Measurements from ENCODE around the gene NXNL1. TPM values are rescaled to one million over a fixed set of nuclear protein-coding genes. Genes with fewer than 3 reads are reported as not detected.
"Not testable (repeated sequence)": the region's sequence is repeated elsewhere in the genome, so short reads cannot be mapped to it uniquely, and the experiment has no call there.

The NXNL1 gene, protein sequence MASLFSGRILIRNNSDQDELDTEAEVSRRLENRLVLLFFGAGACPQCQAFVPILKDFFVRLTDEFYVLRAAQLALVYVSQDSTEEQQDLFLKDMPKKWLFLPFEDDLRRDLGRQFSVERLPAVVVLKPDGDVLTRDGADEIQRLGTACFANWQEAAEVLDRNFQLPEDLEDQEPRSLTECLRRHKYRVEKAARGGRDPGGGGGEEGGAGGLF
- not detected for polyA plus RNA-seq (ENCODE audit: insufficient read length in 10 of 10)
- long read RNA-seq, donor 1: 0 reads
- long read RNA-seq, donor 2: 0 reads
- long read RNA-seq, donor 3: 0 reads
- long read RNA-seq, donor 4: 0 reads
- long read RNA-seq, donor 5: 0 reads
- long read RNA-seq, donor 6: 0 reads
- long read RNA-seq, donor 7: 0 reads
- long read RNA-seq, donor 8: 0 reads
- long read RNA-seq, donor 9: 0 reads

- DNase-seq: no peak
These were observed at the start of gene NXNL1 for GRCh38 chr19:17460372-17461230. Gene NXNL1, minus strand, starts transcription at chr19:17460926. Its CDS starts 57 bp downstream, at chr19:17460869.

- DNase-seq: not testable (repeated sequence)
These were observed 47.8 kb upstream of the NXNL1 start for GRCh38 chr19:17508558-17508933.

- DNase-seq: no peak
These were observed 46.0 kb upstream of the NXNL1 start for GRCh38 chr19:17506745-17507144.

- peak in 1 of 3 donors; percentile 69 for DNase-seq
These were observed 44.5 kb upstream of the NXNL1 start for GRCh38 chr19:17505223-17505622.

DNA sequence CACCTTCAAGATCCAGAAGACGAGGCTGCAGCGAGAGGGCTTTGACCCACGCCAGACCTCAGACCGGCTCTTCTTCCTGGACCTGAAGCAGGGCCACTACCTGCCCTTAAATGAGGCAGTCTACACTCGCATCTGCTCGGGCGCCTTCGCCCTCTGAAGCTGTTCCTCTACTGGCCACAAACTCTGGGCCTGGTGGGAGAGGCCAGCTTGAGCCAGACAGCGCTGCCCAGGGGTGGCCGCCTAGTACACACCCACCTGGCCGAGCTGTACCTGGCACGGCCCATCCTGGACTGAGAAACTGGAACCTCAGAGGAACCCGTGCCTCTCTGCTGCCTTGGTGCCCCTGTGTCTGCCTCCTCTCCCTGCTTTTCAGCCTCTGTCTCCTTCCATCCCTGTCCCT lies 43.7 kb upstream of the NXNL1 start:
- no peak for DNase-seq

DNA sequence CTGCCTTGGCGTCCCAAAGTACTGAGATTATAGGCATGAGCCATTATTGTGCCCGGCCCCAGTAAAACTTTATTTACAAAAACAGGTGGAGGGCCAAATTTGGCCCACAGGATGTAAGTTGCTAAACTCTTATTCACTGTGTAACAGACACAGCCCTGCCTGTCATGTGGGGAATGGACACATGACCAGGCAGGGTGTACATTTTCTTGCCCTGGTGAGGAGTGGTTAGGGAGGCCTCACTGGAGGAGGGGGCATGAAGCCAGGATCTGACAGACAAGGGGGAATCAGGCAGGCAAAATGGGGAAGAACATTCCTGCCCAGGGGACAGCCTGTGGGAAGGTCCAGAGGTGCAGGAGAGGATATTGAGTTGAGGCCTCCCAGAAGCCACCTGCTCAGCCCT lies 43.3 kb upstream of the NXNL1 start:
- DNase-seq: no peak

DNA sequence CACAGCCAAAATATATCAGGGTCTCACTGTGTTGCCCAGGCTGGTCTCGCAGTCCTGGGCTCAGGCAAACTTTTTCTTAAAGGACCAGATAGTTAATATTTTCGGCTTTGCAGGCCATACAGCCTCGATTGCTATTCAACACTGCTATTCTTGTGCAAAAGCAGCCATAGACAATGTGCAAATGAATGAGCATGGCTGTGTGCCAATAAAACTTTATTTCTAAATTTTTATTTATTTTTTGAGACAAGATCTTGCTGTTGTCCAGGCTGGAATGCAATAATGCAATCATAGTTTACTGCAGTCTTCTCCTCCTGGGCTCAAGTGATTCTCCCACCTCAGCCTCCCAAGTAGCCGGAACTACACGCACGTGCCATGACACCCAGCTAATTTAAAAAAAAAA lies 42.5 kb upstream of the NXNL1 start:
- DNase-seq: no peak

DNA sequence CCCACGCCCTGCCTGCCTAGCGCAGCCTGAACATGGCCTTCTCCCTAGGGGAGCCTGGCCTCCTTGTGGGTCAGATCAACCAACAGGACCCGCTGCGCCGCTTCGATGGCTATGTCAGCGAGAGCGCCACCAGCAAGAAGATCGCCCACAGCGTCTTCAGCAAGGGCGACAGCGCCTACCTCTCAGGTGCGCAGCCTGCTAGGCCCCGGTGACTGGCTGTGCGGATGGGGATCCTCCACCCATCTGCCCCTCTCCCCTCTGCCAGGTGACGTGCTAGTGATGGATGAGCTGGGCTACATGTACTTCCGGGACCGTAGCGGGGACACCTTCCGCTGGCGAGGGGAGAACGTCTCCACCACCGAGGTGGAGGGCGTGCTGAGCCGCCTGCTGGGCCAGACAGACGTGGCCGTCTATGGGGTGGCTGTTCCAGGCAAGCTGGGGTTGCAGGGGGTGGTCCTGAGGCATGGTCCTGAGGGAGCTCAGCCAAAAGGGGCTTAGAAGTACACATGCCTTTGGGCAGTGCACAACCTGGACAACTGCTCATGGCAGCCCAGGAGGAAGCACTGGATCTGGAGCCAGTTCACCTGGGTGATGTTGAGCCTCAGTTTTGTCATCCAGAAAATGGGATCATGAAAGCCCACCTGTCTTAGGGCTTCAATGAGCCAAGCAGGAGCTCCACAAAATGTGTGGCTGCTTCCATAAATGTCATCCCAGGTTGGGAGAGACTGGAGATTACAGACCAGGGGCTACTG lies 39.9 kb upstream of the NXNL1 start:
- DNase-seq: no peak

GRCh38 chr19:17499648-17500446 lies 39.1 kb upstream of the NXNL1 start:
- DNase-seq: no peak

- DNase-seq: not testable (repeated sequence)
These were observed 38.3 kb upstream of the NXNL1 start for GRCh38 chr19:17499025-17499424.

DNA sequence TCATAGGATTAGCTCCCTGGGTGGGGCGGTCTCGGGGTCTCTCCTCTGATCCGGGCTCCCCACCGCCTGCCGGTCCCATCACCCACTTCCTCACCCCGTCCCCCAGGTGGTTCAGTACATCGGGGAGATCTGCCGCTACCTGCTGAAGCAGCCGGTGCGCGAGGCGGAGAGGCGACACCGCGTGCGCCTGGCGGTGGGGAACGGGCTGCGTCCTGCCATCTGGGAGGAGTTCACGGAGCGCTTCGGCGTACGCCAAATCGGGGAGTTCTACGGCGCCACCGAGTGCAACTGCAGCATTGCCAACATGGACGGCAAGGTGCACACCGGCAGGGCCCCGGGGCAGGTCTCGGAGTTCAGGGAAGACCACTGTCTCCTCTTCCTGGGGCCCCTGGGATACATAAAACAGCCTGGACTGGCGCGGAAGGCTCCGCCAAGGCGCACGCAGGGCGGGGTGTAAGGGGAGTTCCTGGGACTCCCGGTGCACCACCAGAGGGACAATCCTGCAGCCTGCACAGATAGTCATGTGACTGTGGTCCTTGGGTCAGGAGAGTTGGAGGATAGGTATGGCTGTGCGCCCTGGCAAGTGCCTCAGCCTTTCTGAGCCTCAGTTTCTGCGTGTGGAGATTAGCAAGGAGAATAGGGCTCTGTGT lies 36.5 kb upstream of the NXNL1 start:
- no peak for DNase-seq

GRCh38 chr19:17496337-17496997 lies 35.7 kb upstream of the NXNL1 start:
- DNase-seq: peak; percentile 38 to 64 (median 49)

GRCh38 chr19:17495639-17496296 lies 35.0 kb upstream of the NXNL1 start:
- DNase-seq: no peak

GRCh38 chr19:17491287-17491686 lies 30.6 kb upstream of the NXNL1 start:
- no peak for DNase-seq

- DNase-seq: no peak
These were observed 29.7 kb upstream of the NXNL1 start for GRCh38 chr19:17490411-17490810.

DNA sequence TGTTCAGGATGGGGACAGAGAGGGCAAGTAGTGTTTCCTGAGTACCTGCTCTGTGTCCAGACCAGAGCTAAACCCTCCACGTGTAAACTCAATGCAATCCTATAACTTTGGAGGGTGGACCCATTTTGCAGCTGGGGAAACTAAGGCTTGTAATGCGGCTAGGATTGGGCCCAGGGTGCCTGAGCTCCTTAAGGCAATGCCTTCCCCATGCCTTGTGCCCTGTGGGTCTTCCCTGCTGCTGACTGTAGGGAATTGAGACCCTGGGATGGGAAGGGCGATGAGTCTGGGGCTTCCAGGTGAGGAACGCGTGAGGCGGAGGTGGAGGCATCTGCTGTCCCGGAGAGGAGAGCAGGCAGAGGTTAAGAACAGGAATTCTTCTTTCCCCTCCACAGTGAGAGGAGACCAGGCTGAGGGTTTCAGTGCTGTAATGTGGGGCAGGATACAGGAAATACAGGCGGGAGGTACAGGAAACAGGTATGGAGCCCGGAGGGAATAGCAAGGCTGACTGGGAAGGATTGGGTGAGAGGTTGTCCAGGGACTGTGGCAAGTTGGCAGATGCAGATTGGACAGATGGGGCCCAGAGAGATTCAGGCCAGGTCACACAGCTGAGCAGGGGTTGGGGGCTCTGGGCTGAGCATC lies 28.8 kb upstream of the NXNL1 start:
- DNase-seq: no peak

- DNase-seq: no peak
These were observed 28.1 kb upstream of the NXNL1 start for GRCh38 chr19:17488593-17489391.

Data from muscle of back (tissue), 13 donors.